SK-N-SH (cell line): ENCODE data around the gene CD300LF. TPM values are rescaled to one million over a fixed set of nuclear protein-coding genes. Genes with fewer than 3 reads are reported as not detected.

Experiments used
- CTCF ChIA-PET: fragments of 300-600, 350-600 bp; formaldehyde crosslinking; extraction: SDS; loops from one replicate; lab custom pipeline; 2021; lab: Yijun Ruan, JAX
- POLR2A ChIA-PET: fragments of 350-600 bp; sonication (Branson Sonifier 250); formaldehyde crosslinking; extraction: SDS; loops from one replicate; lab custom pipeline; 2020; ENCODE audit warnings: antibody characterized with exemption, inconsistent platforms; lab: Yijun Ruan, JAX
- DNase-seq: peaks from one replicate; pipeline ENCODE4 v3.0.0; 2012
- H2AFZ ChIP-seq: fragments of 200-600 bp; sonication (generic); 2 replicates; pipeline ENCODE4 v1.8.1; 2016; ENCODE audit warnings: antibody characterized with exemption, mild to moderate bottlenecking, low read depth
- H3F3A ChIP-seq: fragments of 200-600 bp; sonication (generic); replicated peaks from 2 replicates; pipeline ENCODE3; 2016; ENCODE audit warnings: antibody characterized with exemption, mild to moderate bottlenecking; ENCODE audit not compliant: insufficient read depth
- H3K27ac ChIP-seq, 2 experiments: fragments of 200-500 bp in 1 of 2; fragments of 200-600 bp in 1 of 2; sonication (Bioruptor generic) in 1 of 2; sonication (generic), shearing (Covaris generic) in 1 of 2; 2 replicates each; pipeline versions ENCODE4 v1.5.1 to v1.6.1; 2014 to 2016; ENCODE audit warnings: low read depth in 2 of 2, inconsistent platforms in 1 of 2, low read length in 1 of 2, mild to moderate bottlenecking in 1 of 2, mixed read lengths in 1 of 2
- H3K27me3 ChIP-seq: fragments of 200-600 bp; sonication (generic), shearing (Covaris generic); 2 replicates; pipeline ENCODE4 v1.6.1; 2016; ENCODE audit warnings: mixed run types; ENCODE audit not compliant: insufficient read depth
- H3K36me3 ChIP-seq, 2 experiments: fragments of 200-500 bp in 1 of 2; fragments of 200-600 bp in 1 of 2; sonication (Bioruptor generic) in 1 of 2; sonication (generic) in 1 of 2; replicated peaks in 1 of 2; 2 replicates each; pipeline versions ENCODE3 to v1.5.1; 2014 to 2016; ENCODE audit warnings: low read length in 1 of 2, mild to moderate bottlenecking in 1 of 2; ENCODE audit not compliant: insufficient read depth in 2 of 2, control insufficient read depth in 1 of 2
- H3K4me1 ChIP-seq, 2 experiments: fragments of 200-500 bp in 1 of 2; fragments of 200-600 bp in 1 of 2; sonication (Bioruptor generic) in 1 of 2; sonication (generic), shearing (Covaris generic) in 1 of 2; 2 replicates each; pipeline versions ENCODE4 v1.5.1 to v1.6.1; 2014 to 2016; ENCODE audit warnings: low read depth in 1 of 2, low read length in 1 of 2, mixed run types in 1 of 2; ENCODE audit not compliant: insufficient read depth in 2 of 2, control insufficient read depth in 1 of 2
- H3K4me2 ChIP-seq: fragments of 200-600 bp; sonication (generic), shearing (Covaris generic); 2 replicates; pipeline ENCODE4 v1.6.1; 2017; ENCODE audit warnings: mixed run types
- H3K4me3 ChIP-seq, 2 experiments: fragments of 200-500 bp in 1 of 2; fragments of 200-600 bp in 1 of 2; sonication (Bioruptor generic) in 1 of 2; sonication (generic), shearing (Covaris generic) in 1 of 2; 2 replicates each; pipeline versions ENCODE4 v1.5.1 to v1.8.1; 2014 to 2016; ENCODE audit warnings: low read depth in 2 of 2, inconsistent platforms in 1 of 2, low read length in 1 of 2, mild to moderate bottlenecking in 1 of 2, mixed read lengths in 1 of 2, moderate library complexity in 1 of 2
- H3K79me2 ChIP-seq: fragments of 200-600 bp; sonication (generic); 2 replicates; pipeline ENCODE4 v1.8.1; 2017; ENCODE audit warnings: mild to moderate bottlenecking; ENCODE audit not compliant: insufficient read depth
- H3K9ac ChIP-seq: fragments of 200-600 bp; sonication (generic); 2 replicates; pipeline ENCODE4 v1.6.1; 2017; ENCODE audit warnings: mixed run types
- H3K9me2 ChIP-seq: fragments of 200-600 bp; sonication (generic); 2 replicates; pipeline ENCODE4 v1.6.1; 2017; ENCODE audit warnings: mixed run types
- H3K9me3 ChIP-seq: fragments of 200-600 bp; sonication (generic); 2 replicates; pipeline ENCODE4 v1.6.1; 2017; ENCODE audit warnings: mixed run types, mild to moderate bottlenecking, moderate library complexity
- H4K20me1 ChIP-seq: fragments of 200-600 bp; sonication (generic); 2 replicates; pipeline ENCODE4 v1.6.1; 2017; ENCODE audit warnings: mild to moderate bottlenecking, mixed run types; ENCODE audit not compliant: insufficient read depth
- CTCF ChIP-seq: fragments of 200-600 bp; sonication (generic); IDR thresholded peaks from 2 replicates; pipeline ENCODE4 v1.6.1; 2017; ENCODE audit warnings: antibody characterized with exemption, mild to moderate bottlenecking, moderate library complexity
- ELF1 ChIP-seq: IDR thresholded peaks from 2 replicates; pipeline ENCODE4 v1.4.0; 2012
- EP300 ChIP-seq, 2 experiments: IDR thresholded peaks; 2 replicates each; pipeline versions ENCODE4 v1.4.0 to v1.6.1; 2012; ENCODE audit warnings: borderline replicate concordance in 1 of 2, low read depth in 1 of 2, low read length in 1 of 2
- FOXJ3 ChIP-seq: sonication (generic); formaldehyde crosslinking; IDR thresholded peaks from 2 replicates; pipeline ENCODE4 v1.5.1; 2020; ENCODE audit warnings: mild to moderate bottlenecking, missing genetic modification reagents
- FOXM1 ChIP-seq: IDR thresholded peaks from 2 replicates; pipeline ENCODE4 v1.4.0; 2012; ENCODE audit warnings: low read depth, mild to moderate bottlenecking
- IRF3 ChIP-seq: fragments of 150-350 bp; IDR thresholded peaks from 2 replicates; pipeline ENCODE4 v1.6.1; 2016; ENCODE audit warnings: mild to moderate bottlenecking, low read depth, low read length
- JUND ChIP-seq: IDR thresholded peaks from 2 replicates; pipeline ENCODE4 v1.4.0; 2012
- NRF1 ChIP-seq: IDR thresholded peaks from 2 replicates; pipeline ENCODE4 v1.6.1; 2012; ENCODE audit warnings: low read depth, mild to moderate bottlenecking, low read length
- POLR2AphosphoS5 ChIP-seq: IDR thresholded peaks from 2 replicates; pipeline ENCODE4 v1.6.1; 2012; ENCODE audit warnings: low read depth, low read length
- RCOR1 ChIP-seq: fragments of 150-350 bp; IDR thresholded peaks from 2 replicates; pipeline ENCODE4 v1.6.1; 2017; ENCODE audit warnings: antibody characterized with exemption, low read length
- REST ChIP-seq: IDR thresholded peaks from 2 replicates; pipeline ENCODE4 v1.6.1; 2012; ENCODE audit warnings: mild to moderate bottlenecking, low read depth, low read length, moderate library complexity
- SIN3A ChIP-seq: IDR thresholded peaks from 2 replicates; pipeline ENCODE4 v1.6.1; 2012; ENCODE audit warnings: low read depth, mild to moderate bottlenecking, low read length, moderate library complexity, borderline replicate concordance
- TAF1 ChIP-seq: IDR thresholded peaks from 2 replicates; pipeline ENCODE4 v1.6.1; 2012; ENCODE audit warnings: low read depth, mild to moderate bottlenecking, low read length, moderate library complexity, borderline replicate concordance
- TEAD4 ChIP-seq: IDR thresholded peaks from 2 replicates; pipeline ENCODE4 v1.4.0; 2012; ENCODE audit warnings: mild to moderate bottlenecking, borderline replicate concordance; ENCODE audit not compliant: insufficient read depth
- YY1 ChIP-seq: IDR thresholded peaks from 2 replicates; pipeline ENCODE4 v1.4.0; 2012; ENCODE audit warnings: low read depth, mild to moderate bottlenecking
- ZBTB33 ChIP-seq: IDR thresholded peaks from 2 replicates; pipeline ENCODE4 v1.4.0; 2012; ENCODE audit warnings: low read depth, borderline replicate concordance
- WGBS: methylation state at CpG from one replicate; pipeline ENCODE4 v1.1.6; 2017; ENCODE audit warnings: low lambda C conversion rate; 5-methylcytosine and 5-hydroxymethylcytosine counted together
- polyA plus RNA-seq, 3 experiments: library from polyadenylated mRNA; depleted of rRNA; stranded (reverse); fragments of >200 nt; gene quantifications; 2 replicates each; pipeline ENCODE4 v1.2.3, GENCODE V29; 2012
- TF ChIP-seq, protein P1 (sequence below): IDR thresholded peaks from 2 replicates; pipeline ENCODE4; 2012

The CD300LF gene
- polyA plus RNA-seq, 1 of the 3 experiments (the other 2 are of a cell fraction), result not detected

DNA sequence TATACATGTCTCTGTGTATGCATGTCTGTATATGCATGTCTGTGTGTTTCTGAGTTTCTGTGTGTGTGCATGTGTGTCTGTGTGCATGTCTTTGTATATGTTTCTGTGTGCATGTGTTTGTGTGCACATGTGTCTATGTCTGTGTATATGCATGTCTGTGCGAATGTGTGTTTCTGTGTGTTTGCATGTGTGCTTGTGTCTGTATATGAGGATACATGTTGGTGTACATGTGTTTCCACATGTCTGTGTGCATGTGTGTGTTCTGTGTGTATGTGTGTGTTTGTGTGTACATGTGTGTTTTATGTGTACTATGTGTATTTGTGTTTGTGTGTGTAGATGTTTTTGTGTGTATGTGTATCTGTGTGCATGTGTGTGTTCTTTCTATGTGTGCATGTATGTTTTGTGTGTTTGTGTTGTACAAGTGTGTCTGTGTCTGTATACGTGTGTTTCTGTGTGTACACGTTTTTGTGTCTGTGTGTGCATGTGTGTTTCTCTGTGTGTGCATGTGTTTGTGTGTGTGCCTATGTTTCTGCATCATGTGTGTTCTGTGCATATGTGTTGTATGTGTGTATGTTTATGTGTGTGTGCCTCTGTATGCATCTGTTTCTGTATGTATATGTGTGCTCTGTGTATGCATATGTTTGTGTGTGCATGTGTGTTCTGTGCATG lies 15.4 kb upstream of the CD300LF start:
- H3K4me1 ChIP-seq, result no peaks in the 10 kb centered on the region
- no peak overlapping the region for H3K4me2 ChIP-seq
- 56% methylated on average over 3 of the region's 3 CpGs for WGBS
- H3F3A ChIP-seq, result peaks cover 11% of the 10 kb centered on the region
- ChIA-PET POLR2A (no interaction called here), CTCF (no interaction called here)
- H3K9me2 ChIP-seq, result no peaks in the 10 kb centered on the region
- H3K79me2 ChIP-seq, result no peaks in the 10 kb centered on the region
- no peak overlapping the region for H3K27ac ChIP-seq
- no peak for DNase-seq
- no peaks in the 10 kb centered on the region; the same call in 1 of the 2 replicates for H3K27me3 ChIP-seq
- H2AFZ ChIP-seq, result no peak overlapping the region
- no peaks in the 10 kb centered on the region for H4K20me1 ChIP-seq
- TF ChIP-seq POLR2AphosphoS5 (no peak), ELF1 (no peak)
- TF ChIP-seq, all 33 proteins: peak for 0
- Histone ChIP-seq H3K9ac (no peak overlapping the region), H3K4me3 (no peak overlapping the region), H3K9me3 (no peaks in the 10 kb centered on the region), H3K36me3 (no peaks in the 10 kb centered on the region)

DNA sequence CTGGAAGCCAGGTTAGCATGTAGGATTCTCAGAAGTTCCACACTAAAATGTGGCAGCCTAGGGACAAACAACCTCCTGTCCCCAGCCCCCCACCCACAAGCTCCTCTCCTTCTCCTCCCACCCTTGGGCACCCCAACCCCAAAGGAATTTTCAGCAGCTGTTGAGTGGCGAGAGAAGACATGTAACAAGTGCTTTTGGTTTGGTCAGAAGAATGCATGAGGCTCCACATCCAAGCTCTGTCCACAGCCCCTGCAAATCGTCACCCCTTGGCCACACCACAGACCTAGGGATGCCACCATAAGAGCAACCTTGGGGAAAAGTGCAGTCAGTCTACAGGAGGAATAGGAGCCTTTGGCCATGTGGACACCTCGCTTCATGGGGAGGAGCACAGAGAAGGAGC lies 12.4 kb upstream of the CD300LF start:
- Histone ChIP-seq H3K79me2 (no peaks in the 10 kb centered on the region), H3K36me3 (no peaks in the 10 kb centered on the region), H2AFZ (no peak overlapping the region), H3F3A (peaks cover 11% of the 10 kb centered on the region), H3K4me1 (no peaks in the 10 kb centered on the region), H3K9ac (no peak overlapping the region), H3K9me3 (no peaks in the 10 kb centered on the region), H4K20me1 (no peaks in the 10 kb centered on the region), H3K4me2 (no peak overlapping the region), H3K9me2 (no peaks in the 10 kb centered on the region), H3K27ac (no peak overlapping the region), H3K4me3 (no peak overlapping the region), H3K27me3 (no peaks in the 10 kb centered on the region; the same call in 1 of the 2 replicates)
- 26% methylated on average over 3 of the region's 3 CpGs for WGBS
- ChIA-PET CTCF (interaction anchor here (0.7 to 10.0 kb wide), 9 partner anchors 11 to 233 kb away, joined by 3 to 77 read pairs (median 4); partner anchors contain the start of gene RAB37), POLR2A (no interaction called here)
- no peak for DNase-seq
- TF ChIP-seq, protein P1, sequence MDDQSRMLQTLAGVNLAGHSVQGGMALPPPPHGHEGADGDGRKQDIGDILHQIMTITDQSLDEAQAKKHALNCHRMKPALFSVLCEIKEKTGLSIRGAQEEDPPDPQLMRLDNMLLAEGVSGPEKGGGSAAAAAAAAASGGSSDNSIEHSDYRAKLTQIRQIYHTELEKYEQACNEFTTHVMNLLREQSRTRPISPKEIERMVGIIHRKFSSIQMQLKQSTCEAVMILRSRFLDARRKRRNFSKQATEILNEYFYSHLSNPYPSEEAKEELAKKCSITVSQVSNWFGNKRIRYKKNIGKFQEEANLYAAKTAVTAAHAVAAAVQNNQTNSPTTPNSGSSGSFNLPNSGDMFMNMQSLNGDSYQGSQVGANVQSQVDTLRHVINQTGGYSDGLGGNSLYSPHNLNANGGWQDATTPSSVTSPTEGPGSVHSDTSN, result no peak
- no peak for TF ChIP-seq REST
- no peak for TF ChIP-seq YY1
- TF ChIP-seq ZBTB33, result no peak
- no peak for TF ChIP-seq RCOR1
- TF ChIP-seq TAF1, result no peak
- TF ChIP-seq FOXJ3 (CRISPR knock-in tag), result no peak
- no peak for TF ChIP-seq CTCF
- no peak for TF ChIP-seq IRF3
- TF ChIP-seq EP300 (IDR thresholded peaks at IDR 0.05; ENCODE audit: borderline replicate concordance in 1 of 2, low read depth in 1 of 2, low read length in 1 of 2), result no peak
- no peak for TF ChIP-seq NRF1
- no peak for TF ChIP-seq FOXM1
- TF ChIP-seq SIN3A, result no peak
- no peak for TF ChIP-seq JUND
- no peak for TF ChIP-seq ELF1
- TF ChIP-seq TEAD4, result no peak
- TF ChIP-seq POLR2AphosphoS5, result no peak
